VCaP (cell line): ENCODE measurements around the gene TRIM8.

Experiments used
- H3K27ac ChIP-seq: fragments of 450-650 bp; 2 replicates; pipeline ENCODE4 v1.5.1; 2017
- CTCF ChIP-seq: fragments of 450-650 bp; conservative IDR thresholded peaks from 2 replicates; pipeline ENCODE4 v1.5.1; 2017; ENCODE audit warnings: mild to moderate bottlenecking, moderate library complexity

Gene TRIM8, protein sequence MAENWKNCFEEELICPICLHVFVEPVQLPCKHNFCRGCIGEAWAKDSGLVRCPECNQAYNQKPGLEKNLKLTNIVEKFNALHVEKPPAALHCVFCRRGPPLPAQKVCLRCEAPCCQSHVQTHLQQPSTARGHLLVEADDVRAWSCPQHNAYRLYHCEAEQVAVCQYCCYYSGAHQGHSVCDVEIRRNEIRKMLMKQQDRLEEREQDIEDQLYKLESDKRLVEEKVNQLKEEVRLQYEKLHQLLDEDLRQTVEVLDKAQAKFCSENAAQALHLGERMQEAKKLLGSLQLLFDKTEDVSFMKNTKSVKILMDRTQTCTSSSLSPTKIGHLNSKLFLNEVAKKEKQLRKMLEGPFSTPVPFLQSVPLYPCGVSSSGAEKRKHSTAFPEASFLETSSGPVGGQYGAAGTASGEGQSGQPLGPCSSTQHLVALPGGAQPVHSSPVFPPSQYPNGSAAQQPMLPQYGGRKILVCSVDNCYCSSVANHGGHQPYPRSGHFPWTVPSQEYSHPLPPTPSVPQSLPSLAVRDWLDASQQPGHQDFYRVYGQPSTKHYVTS

GRCh38 chr10:102644066-102644645, at the start of gene TRIM8:
TRIM8 (plus strand) TSS chr10:102644479; CDS start chr10:102644618, 139 bp downstream.
- peak within 1 kb of the TSS; percentile 97 for H3K27ac ChIP-seq
- no peak for TF ChIP-seq CTCF

DNA sequence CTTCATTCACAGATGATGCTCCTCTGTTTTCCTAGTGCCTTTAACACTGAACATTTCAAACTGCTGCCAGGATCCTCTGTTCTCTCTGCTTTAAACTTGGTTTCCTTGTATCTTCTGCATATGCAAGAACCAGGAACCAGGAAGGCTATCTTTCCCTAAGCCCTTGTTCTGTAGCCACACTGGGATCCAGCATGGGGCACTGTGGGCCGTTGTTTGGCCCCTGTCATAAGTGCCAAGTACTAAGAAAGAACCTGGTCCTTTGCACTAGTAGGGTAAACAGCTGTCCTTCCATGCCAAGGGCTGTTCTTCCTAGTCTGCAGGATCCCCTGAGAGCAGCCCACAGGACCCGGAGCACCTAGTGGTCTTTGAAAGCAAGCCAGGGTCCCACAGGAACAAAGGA, 49.0 kb upstream of the TRIM8 start:
- no peak overlapping the region for H3K27ac ChIP-seq
- no peak for TF ChIP-seq CTCF

- no peak overlapping the region for H3K27ac ChIP-seq
- TF ChIP-seq CTCF, result no peak
These were observed 48.4 kb upstream of the TRIM8 start for GRCh38 chr10:102595897-102596296.

GRCh38 chr10:102596506-102596971, 47.7 kb upstream of the TRIM8 start:
- peak; percentile 93 for TF ChIP-seq CTCF
- H3K27ac ChIP-seq, result no peak overlapping the region

DNA sequence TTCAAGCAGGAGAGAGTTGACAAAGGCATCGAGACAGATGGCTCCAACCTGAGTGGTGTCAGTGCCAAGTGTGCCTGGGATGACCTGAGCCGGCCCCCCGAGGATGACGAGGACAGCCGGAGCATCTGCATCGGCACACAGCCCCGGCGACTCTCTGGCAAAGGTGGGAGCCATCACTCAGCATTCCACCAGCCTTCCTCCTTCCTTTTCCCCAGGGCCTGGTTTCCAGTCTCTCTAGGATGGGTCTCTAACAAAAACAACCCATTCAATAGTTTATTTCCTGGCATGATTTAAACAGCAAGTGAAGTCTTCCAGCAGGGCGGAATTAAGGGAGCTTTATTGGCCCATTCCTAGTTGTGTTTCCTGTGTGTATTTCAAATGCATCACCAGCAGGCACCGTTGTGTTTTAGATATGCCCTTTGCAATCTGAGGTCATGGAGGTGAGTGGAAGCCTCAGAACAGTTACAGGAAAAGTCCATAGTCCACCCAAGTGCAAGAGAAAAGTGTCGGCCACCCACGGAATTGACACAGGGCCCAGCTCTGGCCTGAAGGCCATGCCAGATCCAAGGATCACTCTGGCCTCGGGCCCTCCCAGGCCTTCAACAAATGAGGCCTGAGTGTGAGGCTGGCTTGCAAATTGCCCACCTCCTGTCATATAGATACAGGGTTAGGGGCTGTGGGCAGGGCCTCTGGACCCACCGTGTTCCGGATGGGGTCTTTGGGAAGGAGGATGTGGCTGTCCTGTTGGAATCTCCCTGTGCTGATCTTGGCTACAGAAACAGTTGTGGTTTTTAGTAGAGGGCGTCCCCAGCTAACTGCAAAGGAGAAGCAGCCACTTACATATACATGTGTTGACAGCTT, 46.9 kb upstream of the TRIM8 start:
- no peak for TF ChIP-seq CTCF
- H3K27ac ChIP-seq, result no peak overlapping the region

GRCh38 chr10:102598243-102598642, 46.0 kb upstream of the TRIM8 start:
- no peak overlapping the region for H3K27ac ChIP-seq
- TF ChIP-seq CTCF, result no peak
